K562 (cell line): ENCODE results near the gene MRPL32. TPM values are rescaled to one million over a fixed set of nuclear protein-coding genes. Genes with fewer than 3 reads are reported as not detected.

ENCODE experiments used
- BRD9 ChIP-seq: fragments of 450-650 bp; IDR thresholded peaks from 2 replicates; pipeline ENCODE4 v1.6.1; 2018; ENCODE audit warnings: low read depth; ENCODE audit not compliant: partially characterized antibody
- C11orf30 ChIP-seq: fragments of 450-650 bp; IDR thresholded peaks from 2 replicates; pipeline ENCODE4 v1.6.1; 2016; ENCODE audit warnings: low read depth, mild to moderate bottlenecking
- CC2D1A ChIP-seq: fragments of 450-650 bp; IDR thresholded peaks from 2 replicates; pipeline ENCODE4 v1.6.1; 2017; ENCODE audit warnings: mild to moderate bottlenecking
- ESRRA ChIP-seq: fragments of 450-650 bp; IDR thresholded peaks from 2 replicates; pipeline ENCODE4 v1.6.1; 2014; ENCODE audit warnings: low read depth, mild to moderate bottlenecking, moderate library complexity, borderline replicate concordance
- GTF2A2 ChIP-seq: IDR thresholded peaks from 2 replicates; pipeline ENCODE4 v1.6.1; 2016; ENCODE audit warnings: mild to moderate bottlenecking, missing genetic modification characterization, missing compliant biosample characterization
- JUNB ChIP-seq: fragments of 450-650 bp; formaldehyde crosslinking; conservative IDR thresholded peaks from 2 replicates; pipeline ENCODE4 v1.4.0; 2020; ENCODE audit warnings: mild to moderate bottlenecking
- JUND ChIP-seq, 2 experiments: IDR thresholded peaks; 2 replicates in 1 of 2; 3 replicates in 1 of 2; pipeline ENCODE4 v1.6.1; 2011; ENCODE audit warnings: borderline replicate concordance in 2 of 2, low read depth in 2 of 2, low read length in 2 of 2, improper control_type of control experiment in 1 of 2, missing biosample characterization in 1 of 2, missing genetic modification characterization in 1 of 2, missing genetic modification reagents in 1 of 2
- KLF10 ChIP-seq: fragments of 250-450 bp; sonication (Bioruptor Pico); IDR thresholded peaks from 2 replicates; pipeline ENCODE4 v1.6.1; 2021; ENCODE audit warnings: matching md5 sums
- MTA1 ChIP-seq: fragments of 450-650 bp; IDR thresholded peaks from 2 replicates; pipeline ENCODE4 v1.6.1; 2017; ENCODE audit warnings: borderline replicate concordance
- NFYB ChIP-seq: IDR thresholded peaks from 2 replicates; pipeline ENCODE4 v1.6.1; 2011; ENCODE audit warnings: mild to moderate bottlenecking, moderate library complexity; ENCODE audit not compliant: insufficient read length; ENCODE audit errors: extremely low read depth
- PATZ1 ChIP-seq: fragments of 250-450 bp; sonication (Bioruptor Pico); IDR thresholded peaks from 2 replicates; pipeline ENCODE4 v1.5.0; 2020; ENCODE audit warnings: mild to moderate bottlenecking, borderline replicate concordance
- PHF20 ChIP-seq: fragments of 450-650 bp; IDR thresholded peaks from 2 replicates; pipeline ENCODE4 v1.6.1; 2018; ENCODE audit not compliant: partially characterized antibody
- PHF8 ChIP-seq: fragments of 200-600 bp; sonication (generic); IDR thresholded peaks from 2 replicates; pipeline ENCODE4 v1.6.1; 2012; ENCODE audit warnings: mixed run types, mild to moderate bottlenecking, inconsistent platforms, low read length, moderate library complexity, borderline replicate concordance
- PML ChIP-seq: IDR thresholded peaks from 2 replicates; pipeline ENCODE4 v1.6.1; 2012; ENCODE audit warnings: low read length, inconsistent platforms
- SIX5 ChIP-seq, 2 experiments: IDR thresholded peaks; 2 replicates each; pipeline ENCODE4 v1.6.1; 2011; ENCODE audit warnings: low read length in 2 of 2, borderline replicate concordance in 1 of 2, low read depth in 1 of 2, mild to moderate bottlenecking in 1 of 2, moderate library complexity in 1 of 2; ENCODE audit not compliant: insufficient read depth in 1 of 2
- SNRNP70 ChIP-seq: fragments of 200-400 bp; formaldehyde crosslinking; optimal IDR thresholded peaks from 2 replicates; pipeline ENCODE3; 2017; ENCODE audit warnings: low read depth, low read length
- SOX6 ChIP-seq: fragments of 450-650 bp; IDR thresholded peaks from 2 replicates; pipeline ENCODE4 v1.6.1; 2014; ENCODE audit warnings: mild to moderate bottlenecking
- STAG1 ChIP-seq: sonication (generic); formaldehyde crosslinking; IDR thresholded peaks from 2 replicates; pipeline ENCODE4 v1.5.0; 2020; ENCODE audit warnings: missing genetic modification reagents, borderline replicate concordance
- TBL1XR1 ChIP-seq, 2 experiments: IDR thresholded peaks; 2 replicates each; pipeline ENCODE4 v1.6.1; 2012; ENCODE audit warnings: improper control_type of control experiment in 2 of 2, low read length in 2 of 2, mild to moderate bottlenecking in 1 of 2
- TEAD4 ChIP-seq, 2 experiments: sonication (generic) in 1 of 2; formaldehyde crosslinking in 1 of 2; IDR thresholded peaks; 2 replicates each; pipeline versions ENCODE4 v1.6.1 to v1.8.0; 2012 to 2022; ENCODE audit warnings: borderline replicate concordance in 1 of 2, inconsistent platforms in 1 of 2, low read length in 1 of 2, mild to moderate bottlenecking in 1 of 2, missing genetic modification reagents in 1 of 2
- THRAP3 ChIP-seq: fragments of 450-650 bp; IDR thresholded peaks from 2 replicates; pipeline ENCODE4 v1.6.1; 2016; ENCODE audit warnings: mild to moderate bottlenecking, inconsistent platforms, borderline replicate concordance
- ZBTB8A ChIP-seq: fragments of 450-650 bp; IDR thresholded peaks from 2 replicates; pipeline ENCODE4 v1.6.1; 2018; ENCODE audit warnings: mild to moderate bottlenecking, moderate library complexity; ENCODE audit not compliant: partially characterized antibody
- ZEB2 ChIP-seq: fragments of 450-650 bp; IDR thresholded peaks from 2 replicates; pipeline ENCODE4 v1.6.1; 2016
- ZNF133 ChIP-seq: fragments of 250-450 bp; sonication (Bioruptor Pico); IDR thresholded peaks from 2 replicates; pipeline ENCODE4 v1.4.0; 2020; ENCODE audit warnings: mild to moderate bottlenecking
- ZNF197 ChIP-seq: fragments of 200-800 bp; sonication (Bioruptor generic); IDR thresholded peaks from 2 replicates; pipeline ENCODE4 v1.6.1; 2016; ENCODE audit warnings: low read depth, missing genetic modification characterization, missing compliant biosample characterization
- ZNF263 ChIP-seq: sonication (generic); formaldehyde crosslinking; IDR thresholded peaks from 2 replicates; pipeline ENCODE4 v1.8.0; 2022; ENCODE audit warnings: mild to moderate bottlenecking, missing genetic modification reagents, borderline replicate concordance
- ZNF778 ChIP-seq: fragments of 450-650 bp; formaldehyde crosslinking; IDR thresholded peaks from 2 replicates; pipeline ENCODE4 v1.4.0; 2020; ENCODE audit warnings: mild to moderate bottlenecking, moderate library complexity
- polyA plus RNA-seq, 8 experiments: library from polyadenylated mRNA; depleted of rRNA in 4 of 8; stranded (reverse) in 5 of 8; unstranded in 3 of 8; fragments of >200 nt; fragmentation: Nextera tagmentation in 2 of 8; fragmentation: Illumina TruSeq in 1 of 8; extraction: Ambion mirVana in 2 of 8; extraction: Trizol in 1 of 8; gene quantifications; 2 replicates each; pipeline versions ENCODE4 v1.2.1 to v1.2.3, GENCODE V29; 2011 to 2014; ENCODE audit warnings: inconsistent platforms in 1 of 8, missing spikeins in 1 of 8
- total RNA-seq, 7 experiments: library from RNA; depleted of rRNA in 6 of 7; stranded (reverse); fragments of >200 nt in 6 of 7; fragmentation: Illumina TruSeq in 2 of 7; extraction: Trizol in 2 of 7; gene quantifications; 2 replicates each; pipeline versions ENCODE4 v1.2.1 to v1.2.3, GENCODE V29; 2011 to 2021; ENCODE audit warnings: low replicate concordance in 1 of 7

Gene MRPL32
- total and polyA plus RNA-seq, 9 of the 15 experiments (the other 6 are each of a cell fraction or from before 2014, with no cell fraction given): 75.5 to 351 (median 138) TPM

GRCh38 chr7:42945821-42946626, 13.8 kb downstream of the MRPL32 start (continued):
- TF ChIP-seq PATZ1 (CRISPR knock-in tag) (no peak), ZNF263 (CRISPR knock-in tag) (no peak), ZBTB8A (no peak), STAG1 (CRISPR knock-in tag) (no peak), JUND (IDR thresholded peaks at IDR 0.05; ENCODE audit: borderline replicate concordance, low read depth, low read length) (peak; percentile 26; the same call in 1 of the 2 replicates), JUND (tag; IDR thresholded peaks at IDR 0.05; ENCODE audit: borderline replicate concordance, low read depth, low read length) (no peak; the same call in 2 of the 3 replicates), ESRRA (peak; percentile 78), NFYB (no peak), ZNF197 (CRISPR knock-in tag) (no peak), MTA1 (no peak), BRD9 (peak; percentile 98), TBL1XR1 (IDR thresholded peaks at IDR 0.05; ENCODE audit: low read length in 2 of 2) (0 out of 4 replicates have a peak, but pooled peaks of 1 of the 2 experiments have one; percentile 20), TEAD4 (IDR thresholded peaks at IDR 0.05; ENCODE audit: low read length) (peak; percentile 58; the same call in 1 of the 2 replicates), TEAD4 (CRISPR knock-in tag; IDR thresholded peaks at IDR 0.05; ENCODE audit: borderline replicate concordance) (no peak), KLF10 (CRISPR knock-in tag) (no peak), CC2D1A (no peak), ZNF133 (CRISPR knock-in tag) (no peak), SOX6 (peak; percentile 64), PML (no peak), PHF8 (peak; percentile 43; the same call in 1 of the 2 replicates), SIX5 (IDR thresholded peaks at IDR 0.05; ENCODE audit: borderline replicate concordance in 1 of 2, insufficient read depth in 1 of 2, low read depth in 1 of 2, low read length in 2 of 2) (no peak), JUNB (CRISPR knock-in tag) (no peak), THRAP3 (no peak), SNRNP70 (no peak), GTF2A2 (tag) (no peak), ZEB2 (peak; percentile 71; the same call in 1 of the 2 replicates), C11orf30 (no peak), ZNF778 (CRISPR knock-in tag) (no peak), PHF20 (no peak)
